Measurements from ENCODE around the gene MAST3.

Gene MAST3

GRCh38 chr19:18114483-18114882, 16.9 kb downstream of the MAST3 start:
- no peak for DNase-seq

DNA sequence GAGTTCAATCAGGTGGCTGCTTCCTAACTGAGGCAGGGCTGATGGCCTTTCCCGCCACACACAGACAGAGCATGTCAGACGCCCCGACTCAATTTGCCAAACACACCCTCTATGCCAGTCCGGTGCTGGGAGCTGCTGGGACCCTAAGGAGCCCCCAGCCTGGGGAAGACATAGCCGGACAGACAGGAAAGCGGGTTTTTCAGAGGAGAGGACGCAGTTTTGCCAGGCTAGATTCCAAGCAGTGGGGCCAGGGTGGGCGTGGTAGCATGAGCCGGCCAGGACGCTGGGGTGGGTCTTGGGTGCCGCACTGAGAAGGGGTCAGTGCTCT, 19.8 kb downstream of the MAST3 start:
- DNase-seq: peak in 1 of 2 donors; percentile 11

DNA sequence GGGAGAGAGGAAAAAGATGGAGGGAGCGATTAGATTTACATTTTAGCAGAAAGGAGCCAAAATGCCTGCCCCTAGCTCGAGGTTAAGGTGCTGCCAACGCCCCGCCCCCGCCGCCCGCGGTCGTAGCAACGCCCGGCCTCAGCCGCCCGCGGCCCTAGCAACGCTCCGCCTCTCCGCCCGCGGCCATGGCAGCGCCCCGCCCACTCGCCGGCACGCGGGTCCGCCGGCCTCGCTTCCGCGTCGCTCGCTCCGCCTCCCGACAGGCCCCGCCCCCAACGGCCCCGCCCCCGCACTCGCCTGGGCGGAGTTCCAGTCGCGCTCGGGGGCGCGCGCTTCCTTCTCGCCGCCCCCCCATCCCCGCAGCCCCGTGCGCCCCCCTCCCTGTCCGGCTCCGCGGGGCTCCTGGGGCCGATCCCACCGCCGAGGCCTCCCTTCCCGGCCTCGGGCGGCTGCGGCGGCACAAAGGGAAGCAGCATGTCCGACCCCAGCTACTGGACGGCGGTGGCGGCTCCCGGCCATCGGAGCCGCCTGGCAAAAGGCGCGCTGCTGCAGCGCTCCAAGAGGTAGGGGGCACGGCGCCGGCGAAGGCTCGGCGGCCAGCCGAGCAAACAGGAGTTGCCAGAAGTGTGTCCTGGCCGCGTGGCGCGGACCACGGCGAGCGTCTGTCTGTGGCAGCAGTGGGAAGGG, 20.3 kb downstream of the MAST3 start:
- peak; percentile 95 to 96 for DNase-seq

GRCh38 chr19:18118420-18119012, 20.9 kb downstream of the MAST3 start:
- no peak for DNase-seq

DNA sequence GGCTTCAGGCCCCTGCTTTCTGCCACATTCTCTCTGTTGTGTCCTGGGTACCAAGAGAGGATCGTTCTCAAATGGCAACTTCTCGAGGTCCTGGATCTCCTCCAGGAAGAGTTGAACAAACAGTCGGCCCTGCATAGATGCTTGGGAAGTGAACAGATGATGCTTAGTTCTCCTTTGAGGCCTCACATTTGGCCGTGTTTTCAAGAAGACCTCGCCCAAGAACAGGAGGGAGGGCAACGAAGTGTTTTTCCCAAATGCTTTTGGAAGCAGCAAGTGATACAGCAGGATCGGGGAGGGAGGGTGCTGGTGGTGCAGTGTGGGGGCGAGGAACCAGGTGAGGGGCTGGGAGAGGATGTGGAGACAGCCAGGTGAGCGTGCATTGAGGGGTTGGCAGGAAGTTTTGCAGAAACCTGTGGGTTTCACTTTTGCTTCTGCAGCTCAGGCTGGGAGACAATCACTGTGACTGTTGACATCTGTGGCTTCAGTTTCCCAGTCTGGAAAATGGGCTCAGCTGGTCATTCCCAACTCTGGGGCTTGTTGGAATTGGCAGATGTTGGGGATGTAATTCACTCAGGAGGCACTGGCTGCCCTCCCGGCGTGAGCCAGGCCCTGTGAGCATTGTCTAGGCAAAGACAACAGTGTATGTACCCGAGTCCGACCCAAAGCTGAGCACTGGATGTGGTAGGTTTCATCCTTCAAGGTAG, 21.6 kb downstream of the MAST3 start:
- peak; percentile 54 to 56 for DNase-seq

GRCh38 chr19:18119717-18120105, 22.1 kb downstream of the MAST3 start:
- DNase-seq: peak; percentile 69 to 75

DNA sequence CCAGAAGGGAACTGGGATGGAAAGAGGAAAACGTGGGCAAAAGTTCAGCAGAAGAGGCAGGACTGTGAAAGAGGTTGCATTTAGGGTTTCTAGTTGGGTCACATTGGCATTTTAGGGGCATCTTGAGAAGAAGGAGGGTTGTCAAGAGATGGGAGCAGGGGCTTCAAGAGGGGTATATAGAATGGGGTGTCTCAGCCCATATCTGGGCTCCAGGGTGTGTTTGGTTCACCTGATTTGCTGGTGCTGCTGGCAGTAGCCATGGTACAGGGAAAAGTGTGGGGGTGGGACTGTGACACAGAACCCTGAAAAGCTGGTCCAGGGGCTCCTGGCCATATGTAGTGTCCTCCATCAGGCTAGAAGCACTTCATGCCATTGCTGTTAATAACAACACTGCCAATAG, 22.5 kb downstream of the MAST3 start:
- no peak for DNase-seq

DNA sequence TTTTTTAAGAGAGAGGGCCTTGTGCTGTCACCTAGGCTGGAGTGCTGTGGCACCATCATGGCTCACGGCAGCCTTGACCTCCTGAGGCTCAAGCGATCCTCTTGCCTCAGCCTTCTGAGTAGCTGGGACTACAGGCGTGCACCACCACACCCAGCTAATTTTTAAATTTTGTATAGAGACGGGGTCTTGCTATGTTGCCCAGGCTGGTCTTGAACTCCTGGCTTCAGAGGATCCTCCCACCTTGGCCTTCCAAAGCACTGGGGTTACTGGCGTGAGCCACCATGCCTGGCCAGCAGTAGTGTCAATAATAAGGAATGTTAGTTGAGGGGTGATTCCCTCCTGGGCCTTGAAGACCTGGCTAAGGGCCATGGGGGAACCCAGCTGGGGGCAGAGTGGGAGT, 23.6 kb downstream of the MAST3 start:
- no peak for DNase-seq

DNA sequence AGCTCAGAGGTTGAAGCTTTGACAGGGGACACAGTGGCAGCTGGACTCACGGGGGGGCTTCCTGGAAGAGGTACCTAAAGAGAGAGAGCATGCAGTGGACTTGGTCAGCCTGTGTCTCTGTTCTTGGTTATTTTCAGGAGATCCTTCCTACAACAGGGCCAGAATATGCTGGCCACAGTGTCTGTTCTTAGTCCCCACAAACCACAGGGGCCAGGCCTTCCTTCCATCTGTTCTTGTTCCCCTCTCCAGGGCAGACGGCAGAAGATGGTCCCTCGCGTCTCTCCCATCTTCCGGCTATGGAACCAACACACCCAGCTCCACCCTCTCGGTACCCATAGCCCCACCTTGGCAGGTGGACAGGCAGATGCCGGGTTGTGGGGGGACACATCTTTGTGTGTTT, 24.8 kb downstream of the MAST3 start:
- no peak for DNase-seq

DNA sequence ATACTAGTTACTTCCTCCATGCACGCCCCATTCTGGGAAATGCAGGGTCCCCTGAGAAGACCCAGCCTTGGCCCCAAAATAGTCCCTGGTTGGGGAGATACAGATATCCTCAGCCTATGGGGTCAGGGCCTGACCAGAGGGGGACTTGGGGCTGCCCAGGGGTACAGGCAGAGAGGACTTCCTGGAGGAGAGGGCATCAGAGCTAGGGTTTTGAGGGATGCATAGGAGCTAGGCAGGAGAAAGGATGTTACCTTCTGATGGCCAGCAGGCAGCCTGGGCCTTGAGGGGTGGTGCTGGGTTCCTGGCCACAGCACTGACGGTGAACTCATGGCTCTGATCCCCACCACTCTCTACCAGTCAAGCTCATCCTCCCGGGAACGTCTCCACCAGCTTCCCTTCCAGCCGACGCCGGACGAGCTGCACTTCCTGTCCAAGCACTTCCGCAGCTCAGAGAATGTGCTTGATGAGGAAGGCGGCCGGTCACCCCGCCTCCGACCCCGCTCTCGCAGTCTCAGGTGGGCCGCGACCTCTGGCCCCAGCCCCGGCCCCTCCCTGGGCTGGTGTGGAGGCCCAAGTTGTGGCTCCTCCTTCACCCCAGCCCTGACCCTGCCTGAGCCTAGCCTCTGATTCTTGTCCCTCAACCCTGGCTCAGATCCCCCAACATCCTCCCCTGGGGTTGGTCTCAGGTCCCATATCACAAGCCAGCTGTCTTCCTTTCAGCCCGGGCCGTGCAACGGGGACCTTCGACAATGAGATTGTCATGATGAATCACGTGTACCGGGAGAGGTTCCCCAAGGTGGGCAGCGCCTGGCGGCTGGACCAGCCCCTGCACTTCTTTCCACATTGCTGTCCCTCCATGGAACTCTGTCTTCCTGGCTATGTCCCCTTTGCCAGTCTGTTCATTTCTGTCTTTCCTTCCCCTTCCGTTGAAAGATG, 25.6 kb downstream of the MAST3 start:
- no peak for DNase-seq

DNA sequence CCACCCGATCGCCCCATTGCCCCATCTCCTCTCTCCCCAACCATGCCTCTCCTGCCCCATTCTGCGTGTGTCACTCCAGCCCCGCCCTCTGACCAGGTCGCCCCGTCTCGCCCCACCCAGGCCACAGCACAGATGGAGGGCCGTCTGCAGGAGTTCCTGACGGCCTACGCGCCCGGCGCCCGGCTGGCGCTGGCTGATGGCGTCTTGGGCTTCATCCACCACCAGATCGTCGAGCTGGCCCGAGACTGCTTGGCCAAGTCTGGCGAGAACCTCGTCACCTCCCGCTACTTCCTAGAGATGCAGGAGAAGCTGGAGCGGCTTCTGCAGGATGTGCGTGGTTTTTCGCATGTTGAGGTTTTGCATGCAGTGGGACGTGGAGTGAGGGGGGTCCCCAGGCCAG, 26.2 kb downstream of the MAST3 start:
- DNase-seq: no peak

DNA sequence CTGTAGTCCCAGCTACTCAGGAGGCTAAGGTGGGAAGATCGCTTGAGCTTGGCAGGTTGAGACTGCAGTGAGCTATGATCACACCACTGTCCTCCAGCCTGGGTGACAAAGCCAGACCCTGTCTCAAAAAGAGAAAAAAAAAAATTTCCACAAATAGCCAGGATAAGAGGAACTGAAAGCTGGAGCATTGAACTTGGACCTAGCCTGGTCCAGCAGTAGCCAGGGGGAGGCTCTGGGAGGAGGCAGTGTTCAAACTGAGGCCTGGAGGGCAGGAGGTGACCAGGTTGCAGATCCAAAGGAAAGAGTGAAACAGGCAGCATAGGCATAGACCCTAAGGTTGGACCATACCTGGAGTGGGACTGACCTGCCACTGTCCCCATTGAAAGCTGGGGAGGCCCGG, 28.5 kb downstream of the MAST3 start:
- no peak for DNase-seq

GRCh38 chr19:18128044-18128443, 30.5 kb downstream of the MAST3 start:
- no peak for DNase-seq

GRCh38 chr19:18128805-18129204, 31.2 kb downstream of the MAST3 start:
- no peak for DNase-seq

- DNase-seq: no peak
Measured at GRCh38 chr19:18130523-18131242, 33.1 kb downstream of the MAST3 start.

DNA sequence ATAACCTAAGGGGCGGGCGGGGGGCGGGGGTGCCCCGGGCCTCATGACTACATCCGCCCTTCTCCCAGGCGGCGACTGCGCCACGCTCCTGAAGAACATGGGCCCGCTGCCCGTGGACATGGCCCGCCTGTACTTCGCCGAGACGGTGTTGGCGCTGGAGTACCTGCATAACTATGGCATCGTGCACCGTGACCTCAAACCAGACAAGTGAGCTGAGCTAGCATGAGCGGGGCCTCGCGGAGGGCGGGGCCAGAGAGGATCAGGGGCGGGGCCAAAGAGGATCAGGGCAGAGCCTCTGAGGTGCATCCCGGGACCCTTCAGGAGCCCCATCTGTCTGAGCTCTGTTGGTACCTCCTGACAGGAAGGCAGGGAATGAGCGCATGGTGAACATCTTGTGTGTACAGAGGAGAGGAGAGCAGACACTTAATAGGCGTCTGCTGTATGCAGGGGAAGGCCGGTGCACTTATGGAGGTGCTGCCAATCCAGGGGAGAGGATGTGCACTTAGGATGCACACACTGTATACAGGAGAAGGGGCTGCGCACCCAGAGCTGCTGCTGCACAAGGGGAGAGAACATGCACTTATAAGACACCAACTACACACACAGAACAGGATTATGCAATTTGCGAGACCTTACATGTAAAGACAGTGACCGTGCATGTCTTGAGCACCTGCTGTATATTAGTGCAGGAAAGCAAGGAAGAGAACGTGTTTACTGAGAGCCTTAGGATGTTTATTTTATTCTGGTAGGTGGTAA, 34.4 kb downstream of the MAST3 start:
- no peak for DNase-seq

DNA sequence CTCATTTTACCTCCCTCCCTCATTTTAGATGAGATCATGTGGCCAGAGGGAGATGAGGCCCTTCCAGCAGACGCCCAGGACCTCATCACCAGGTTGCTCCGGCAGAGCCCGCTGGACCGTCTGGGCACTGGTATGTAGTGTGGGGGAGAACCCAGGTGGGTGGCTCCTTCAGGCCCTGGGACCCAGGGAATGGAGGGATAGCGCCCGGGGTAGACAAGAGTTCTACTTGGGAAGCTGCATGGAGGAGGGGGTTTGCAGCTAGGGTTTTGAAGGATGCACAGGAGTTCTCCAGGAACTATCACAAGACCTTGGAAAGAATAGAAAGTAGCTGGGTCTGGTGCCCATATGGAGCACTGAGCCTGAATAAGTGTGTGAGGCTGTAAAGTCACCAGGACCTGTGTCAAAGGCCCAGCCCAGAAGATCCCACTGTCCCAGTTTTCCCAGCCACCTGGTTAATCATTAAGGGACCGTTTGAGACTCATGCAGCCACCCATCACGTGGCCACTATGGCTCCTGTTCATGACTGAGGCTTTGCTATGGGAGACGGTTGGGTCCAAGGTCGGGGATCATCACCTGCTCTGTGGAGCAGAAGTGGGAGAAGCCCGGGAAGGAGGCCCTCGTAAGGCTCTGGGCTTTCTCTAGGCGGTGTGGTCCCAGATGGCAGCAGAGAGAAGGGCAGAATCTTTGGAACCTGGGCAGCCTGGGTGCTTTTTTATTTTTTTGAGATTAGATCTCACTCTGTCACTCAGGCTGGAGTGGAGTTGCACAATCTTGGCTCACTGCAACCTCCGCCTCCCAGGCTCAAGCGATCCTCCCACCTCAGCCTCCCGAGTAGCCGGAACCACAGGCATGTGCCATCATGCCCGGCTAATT, 38.4 kb downstream of the MAST3 start:
- DNase-seq: no peak

- DNase-seq: no peak
Measured at GRCh38 chr19:18137242-18137641, 39.7 kb downstream of the MAST3 start.

DNA sequence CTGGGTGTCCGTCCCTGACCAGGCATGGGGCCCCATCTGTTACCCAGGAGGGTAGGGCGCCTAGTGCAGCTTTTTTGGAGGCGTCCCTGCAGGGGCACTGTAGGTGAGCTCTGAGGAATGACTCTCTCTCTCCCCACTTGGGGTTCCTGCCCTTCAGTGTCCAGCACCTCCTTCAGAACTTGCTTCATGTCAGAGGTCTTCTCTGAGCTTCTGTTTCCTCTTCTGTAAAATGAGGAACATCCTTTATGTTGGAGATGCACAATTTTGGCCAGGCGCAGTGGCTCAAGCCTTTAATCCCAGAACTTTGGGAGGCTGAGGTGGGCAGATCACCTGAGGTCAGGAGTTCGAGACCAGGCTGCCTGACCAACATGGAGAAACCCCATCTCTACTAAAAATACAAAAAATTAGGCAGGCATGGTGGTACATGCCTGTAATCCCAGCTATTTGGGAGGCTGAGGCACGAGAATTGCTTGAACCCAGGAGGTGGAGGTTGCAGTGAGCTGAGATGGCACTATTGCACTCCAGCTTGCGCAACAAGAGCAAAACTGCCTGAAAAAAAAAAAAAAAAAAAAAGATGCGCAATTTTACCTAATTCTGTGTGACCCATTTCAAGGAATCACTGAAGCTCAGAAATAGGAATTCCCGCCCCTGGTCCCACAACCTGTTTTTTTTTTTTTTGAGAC, 40.2 kb downstream of the MAST3 start:
- no peak for DNase-seq

DNA sequence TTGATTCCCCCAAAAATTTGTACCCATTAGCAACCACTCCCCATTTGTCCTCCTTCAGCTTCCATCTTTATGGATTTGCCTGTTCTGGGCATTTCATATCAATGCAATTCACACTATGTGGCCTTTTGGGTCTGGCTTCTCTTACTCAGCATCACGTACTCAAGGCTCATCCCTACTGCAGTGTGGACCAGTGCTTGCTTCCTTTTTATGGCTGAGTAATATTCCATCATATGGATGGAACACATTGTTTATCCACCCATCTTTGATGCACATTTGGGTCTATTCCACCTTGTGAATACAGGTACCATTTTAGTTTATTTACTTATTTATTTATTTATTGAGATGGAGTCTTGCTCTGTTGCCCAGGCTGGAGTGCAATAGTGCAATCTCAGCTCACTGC, 42.9 kb downstream of the MAST3 start:
- DNase-seq: no peak
